Parathyroid adenoma (tissue), 2 donors: ENCODE results near the gene PIAS1.

Source experiments
- H2AFZ ChIP-seq: fragments of 300-600 bp; sonication (generic); one replicate; pipeline ENCODE4 v1.7.0; 2017; ENCODE audit warnings: antibody characterized with exemption, mild to moderate bottlenecking
- H3K27ac ChIP-seq: fragments of 300-600 bp; sonication (generic); one replicate; pipeline ENCODE4 v1.7.0; 2017
- H3K27me3 ChIP-seq: fragments of 300-600 bp; sonication (generic); one replicate; pipeline ENCODE4 v1.7.0; 2017; ENCODE audit warnings: low read length; ENCODE audit not compliant: control insufficient read depth, insufficient read depth
- H3K36me3 ChIP-seq: fragments of 300-600 bp; sonication (generic); one replicate; pipeline ENCODE4 v1.7.0; 2017; ENCODE audit warnings: low read length; ENCODE audit not compliant: control insufficient read depth, insufficient read depth
- H3K4me1 ChIP-seq: fragments of 300-600 bp; sonication (generic); one replicate; pipeline ENCODE4 v1.7.0; 2017; ENCODE audit warnings: control low read depth
- H3K4me2 ChIP-seq: fragments of 300-600 bp; sonication (generic); one replicate; pipeline ENCODE4 v1.7.0; 2017; ENCODE audit warnings: low read length
- H3K4me3 ChIP-seq: fragments of 300-600 bp; sonication (generic); one replicate; pipeline ENCODE4 v1.7.0; 2017; ENCODE audit warnings: low read depth, low read length
- H3K79me2 ChIP-seq: fragments of 300-600 bp; sonication (generic); one replicate; pipeline ENCODE4 v1.7.0; 2017; ENCODE audit warnings: control low read depth
- H3K9ac ChIP-seq: fragments of 300-600 bp; sonication (generic); one replicate; pipeline ENCODE4 v1.7.0; 2017; ENCODE audit warnings: mild to moderate bottlenecking
- H3K9me3 ChIP-seq: fragments of 300-600 bp; sonication (generic); one replicate; pipeline ENCODE4 v1.7.0; 2017; ENCODE audit warnings: low read length; ENCODE audit not compliant: control insufficient read depth
- TF ChIP-seq, protein P1 (sequence below): fragments of 300-600 bp; sonication (generic); IDR thresholded peaks from one replicate; pipeline ENCODE4 v1.7.0; 2017; ENCODE audit warnings: antibody characterized with exemption, mild to moderate bottlenecking
- donor health status: primary hyperparathyroidism.

PIAS1 gene

DNA sequence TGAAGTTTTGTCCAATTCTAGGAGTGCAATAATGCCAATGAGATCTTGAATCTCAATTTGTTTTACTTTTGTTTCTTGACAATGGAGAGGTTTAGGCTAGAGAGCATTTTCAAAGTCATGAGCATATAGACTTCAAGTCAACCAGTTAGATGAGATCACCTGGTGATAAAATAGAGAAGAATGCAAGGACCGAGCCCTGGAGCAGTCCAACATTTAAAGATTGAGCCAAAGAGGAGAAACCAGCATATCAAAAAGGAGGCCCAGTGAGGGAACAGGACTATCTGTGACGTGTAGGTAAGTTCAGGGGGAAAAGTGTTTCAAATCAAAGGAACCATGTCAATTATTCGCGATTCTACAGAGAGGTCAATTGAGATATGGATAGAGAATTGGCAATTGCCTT lies 1.7 kb upstream of the PIAS1 start:
- no peaks in the 10 kb centered on the region for H3K4me1 ChIP-seq
- H3K27me3 ChIP-seq = no peaks in the 10 kb centered on the region
- H3K27ac ChIP-seq = no peak overlapping the region
- no peak overlapping the region for H3K4me2 ChIP-seq
- no peak overlapping the region for H2AFZ ChIP-seq
- TF ChIP-seq, protein P1, sequence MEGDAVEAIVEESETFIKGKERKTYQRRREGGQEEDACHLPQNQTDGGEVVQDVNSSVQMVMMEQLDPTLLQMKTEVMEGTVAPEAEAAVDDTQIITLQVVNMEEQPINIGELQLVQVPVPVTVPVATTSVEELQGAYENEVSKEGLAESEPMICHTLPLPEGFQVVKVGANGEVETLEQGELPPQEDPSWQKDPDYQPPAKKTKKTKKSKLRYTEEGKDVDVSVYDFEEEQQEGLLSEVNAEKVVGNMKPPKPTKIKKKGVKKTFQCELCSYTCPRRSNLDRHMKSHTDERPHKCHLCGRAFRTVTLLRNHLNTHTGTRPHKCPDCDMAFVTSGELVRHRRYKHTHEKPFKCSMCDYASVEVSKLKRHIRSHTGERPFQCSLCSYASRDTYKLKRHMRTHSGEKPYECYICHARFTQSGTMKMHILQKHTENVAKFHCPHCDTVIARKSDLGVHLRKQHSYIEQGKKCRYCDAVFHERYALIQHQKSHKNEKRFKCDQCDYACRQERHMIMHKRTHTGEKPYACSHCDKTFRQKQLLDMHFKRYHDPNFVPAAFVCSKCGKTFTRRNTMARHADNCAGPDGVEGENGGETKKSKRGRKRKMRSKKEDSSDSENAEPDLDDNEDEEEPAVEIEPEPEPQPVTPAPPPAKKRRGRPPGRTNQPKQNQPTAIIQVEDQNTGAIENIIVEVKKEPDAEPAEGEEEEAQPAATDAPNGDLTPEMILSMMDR = no peak
- no peak overlapping the region for H3K4me3 ChIP-seq
- peaks cover 12% of the 10 kb centered on the region for H3K79me2 ChIP-seq
- H3K36me3 ChIP-seq = no peaks in the 10 kb centered on the region
- H3K9me3 ChIP-seq = no peaks in the 10 kb centered on the region
- H3K9ac ChIP-seq = no peak overlapping the region

DNA sequence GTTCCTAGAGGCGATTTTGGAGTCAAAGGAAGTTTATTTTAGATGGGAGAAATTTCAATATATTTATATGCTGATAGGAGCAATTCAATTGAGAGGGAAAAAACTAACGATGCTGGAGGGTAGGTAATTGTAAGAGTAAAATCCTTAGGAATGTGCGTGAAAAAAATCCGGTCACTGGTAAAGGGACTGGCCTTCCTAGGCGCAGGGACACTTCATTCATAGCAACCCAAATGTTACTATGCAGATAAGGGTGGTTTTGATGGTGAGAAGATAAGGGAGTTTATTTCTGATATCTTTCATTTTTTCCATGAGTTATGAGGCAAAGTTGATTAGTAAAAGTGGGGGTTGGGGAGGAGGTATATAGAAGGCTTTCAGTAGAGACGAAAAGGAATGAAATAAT lies 1.1 kb upstream of the PIAS1 start:
- H3K36me3 ChIP-seq = no peaks in the 10 kb centered on the region
- H3K27ac ChIP-seq = no peak overlapping the region
- peaks cover 12% of the 10 kb centered on the region for H3K79me2 ChIP-seq
- H3K9me3 ChIP-seq = no peaks in the 10 kb centered on the region
- no peak overlapping the region for H3K4me3 ChIP-seq
- no peak overlapping the region for H3K4me2 ChIP-seq
- H3K27me3 ChIP-seq = no peaks in the 10 kb centered on the region
- H2AFZ ChIP-seq = no peak overlapping the region
- TF ChIP-seq, protein P1 = no peak
- no peak overlapping the region for H3K9ac ChIP-seq
- no peaks in the 10 kb centered on the region for H3K4me1 ChIP-seq

DNA sequence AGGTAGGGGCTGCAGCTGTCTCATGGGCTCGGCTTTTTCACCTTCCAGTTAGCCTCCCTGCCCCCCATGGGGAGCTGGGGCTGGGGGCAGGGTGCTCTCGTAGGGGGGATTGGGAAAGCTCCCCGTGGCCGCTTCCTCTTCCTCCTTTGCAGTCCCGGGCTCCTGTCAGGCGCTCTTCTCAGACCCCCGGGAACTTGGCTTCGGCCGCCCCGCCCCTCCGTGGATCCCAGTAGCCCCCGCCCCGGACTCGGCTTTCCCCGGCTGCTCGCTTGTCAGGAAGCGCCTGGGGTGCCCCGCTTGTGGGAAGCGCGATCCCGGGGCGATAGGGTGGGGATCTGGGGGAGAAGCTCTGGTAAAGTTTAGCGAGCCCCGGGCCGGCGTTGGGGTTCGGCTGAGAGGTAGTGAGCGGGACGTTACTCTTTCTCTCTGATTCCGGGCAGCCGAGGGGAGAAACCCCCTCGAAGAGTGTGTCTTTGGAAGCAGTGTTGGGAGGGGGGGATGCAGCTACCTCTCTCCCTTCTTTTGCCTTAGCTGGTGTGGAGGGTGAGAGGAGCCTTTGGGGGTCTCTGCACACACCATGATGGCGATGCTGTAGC lies 611 bp downstream of the PIAS1 start:
- peaks cover 14% of the 10 kb centered on the region for H3K79me2 ChIP-seq
- no peaks in the 10 kb centered on the region for H3K9me3 ChIP-seq
- H2AFZ ChIP-seq = peak overlapping the region; percentile 83
- H3K36me3 ChIP-seq = no peaks in the 10 kb centered on the region
- peak overlapping the region; percentile 66 for H3K27ac ChIP-seq
- no peaks in the 10 kb centered on the region for H3K4me1 ChIP-seq
- H3K4me3 ChIP-seq = peak overlapping the region; percentile 85
- no peak overlapping the region for H3K9ac ChIP-seq
- H3K4me2 ChIP-seq = peak overlapping the region; percentile 86
- no peaks in the 10 kb centered on the region for H3K27me3 ChIP-seq
- TF ChIP-seq, protein P1 = no peak

DNA sequence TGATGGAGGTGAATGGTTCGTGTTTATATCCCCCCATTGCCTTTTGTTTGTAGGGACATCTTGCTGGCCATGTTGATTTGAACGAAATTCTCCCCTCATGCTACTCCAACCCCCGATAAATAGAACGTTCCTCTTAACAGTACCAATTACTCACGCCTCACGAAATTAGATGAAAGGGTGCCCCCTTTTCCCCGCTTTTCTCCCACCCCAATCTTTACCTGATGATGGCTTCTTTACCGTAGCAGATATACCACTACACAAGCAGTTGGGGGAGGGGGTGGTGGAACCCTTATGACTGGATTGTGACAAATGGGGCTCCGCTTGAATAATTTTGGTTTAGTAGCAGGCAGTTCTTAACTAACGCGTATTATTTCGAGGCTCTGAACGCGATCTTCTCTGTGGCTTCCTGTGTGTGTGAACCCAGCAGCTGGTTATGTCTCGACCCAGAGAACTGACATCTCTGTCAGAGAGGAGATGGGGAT lies 1.1 kb downstream of the PIAS1 start:
- no peak overlapping the region for H3K9ac ChIP-seq
- H3K4me2 ChIP-seq = peak overlapping the region; percentile 86
- H3K79me2 ChIP-seq = peaks cover 17% of the 10 kb centered on the region
- H3K9me3 ChIP-seq = no peaks in the 10 kb centered on the region
- no peaks in the 10 kb centered on the region for H3K36me3 ChIP-seq
- H2AFZ ChIP-seq = no peak overlapping the region
- TF ChIP-seq, protein P1 = no peak
- H3K27me3 ChIP-seq = no peaks in the 10 kb centered on the region
- H3K4me1 ChIP-seq = no peaks in the 10 kb centered on the region
- H3K4me3 ChIP-seq = peak overlapping the region; percentile 85
- peak overlapping the region; percentile 15 for H3K27ac ChIP-seq
